HG03432 (cell line): ENCODE measurements around the gene STRC.
"Not testable (repeated sequence)": the region's sequence is repeated elsewhere in the genome, so short reads cannot be mapped to it uniquely, and the experiment has no call there.

Source experiments
- ATAC-seq: cut with Tn5 transposase; IDR thresholded peaks from one replicate; pipeline ENCODE4 v1.9.1; 2021; ENCODE audit warnings: mild to moderate bottlenecking, moderate library complexity; ENCODE audit not compliant: unreplicated experiment

The STRC gene

GRCh38 chr15:43566615-43567014 lies 52.0 kb downstream of the STRC start:
- not testable (repeated sequence) for ATAC-seq

- ATAC-seq: not testable (repeated sequence)
Observed at GRCh38 chr15:43563793-43564192, 54.8 kb downstream of the STRC start.

GRCh38 chr15:43562753-43563152 lies 55.8 kb downstream of the STRC start:
- not testable (repeated sequence) for ATAC-seq

GRCh38 chr15:43552986-43553385 lies 65.6 kb downstream of the STRC start:
- ATAC-seq: no peak

- ATAC-seq: no peak
Observed at GRCh38 chr15:43552256-43552655, 66.3 kb downstream of the STRC start.

- ATAC-seq: no peak
Observed at GRCh38 chr15:43550527-43551363, 67.9 kb downstream of the STRC start.
